Measurements from ENCODE around the gene RPL35. TPM values are rescaled to one million over a fixed set of nuclear protein-coding genes. Genes with fewer than 3 reads are reported as not detected.

The RPL35 gene
- total and polyA plus RNA-seq, 2 of the 8 experiments (the other 6 are each of a cell fraction or from before 2014, with no cell fraction given), result 1,831 to 2,448 TPM

DNA sequence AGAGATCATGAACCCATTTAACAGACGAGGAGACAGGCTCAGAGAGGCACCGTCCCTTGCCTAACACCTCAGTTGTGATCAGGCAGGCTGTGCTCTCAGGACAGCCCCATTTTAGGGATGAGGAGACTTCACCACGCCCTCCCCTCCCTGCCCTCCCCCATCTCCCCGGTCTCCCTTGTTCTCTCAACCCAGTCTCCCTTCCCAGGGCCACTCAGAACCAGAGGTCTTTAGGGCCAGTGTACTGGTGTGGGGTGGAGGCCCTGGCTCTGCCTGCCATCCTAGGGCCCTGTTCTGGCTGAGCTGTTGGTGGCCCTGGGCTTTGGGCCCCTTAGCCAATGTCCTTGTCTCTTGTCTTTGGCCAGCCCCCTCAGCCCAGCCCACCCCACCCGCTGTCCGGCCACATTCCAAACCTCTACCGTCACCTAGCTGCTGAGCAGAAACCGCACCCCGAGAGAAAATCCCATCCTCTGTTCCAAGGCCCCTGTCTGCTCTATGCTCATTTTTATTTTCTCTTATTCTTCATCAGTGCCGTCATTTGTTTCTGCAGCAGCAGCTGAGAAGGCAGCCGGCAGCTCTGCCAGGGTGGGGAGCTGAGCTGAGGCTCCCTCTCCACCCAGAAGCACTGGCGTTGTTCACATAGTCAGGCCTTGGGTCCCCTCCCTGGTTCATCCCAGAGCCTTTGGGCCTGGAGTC is 50.9 kb downstream of the RPL35 start (continued):
- TF ChIP-seq CTBP2 (IDR thresholded peaks at IDR 0.05; ENCODE audit: borderline replicate concordance, insufficient read depth, insufficient read length, low read length) (no peak), BCL11A (IDR thresholded peaks at IDR 0.05; ENCODE audit: low read depth in 2 of 2, low read length in 2 of 2) (no peak), RFX5 (IDR thresholded peaks at IDR 0.05; ENCODE audit: borderline replicate concordance, low read depth, low read length) (no peak), RXRA (IDR thresholded peaks at IDR 0.05; ENCODE audit: insufficient read depth, low read depth, low read length) (no peak), SIRT6 (IDR thresholded peaks at IDR 0.05; ENCODE audit: low read length) (no peak), POU5F1 (IDR thresholded peaks at IDR 0.05; ENCODE audit: low read depth, low read length) (no peak), TEAD4 (IDR thresholded peaks at IDR 0.05; ENCODE audit: low read depth, low read length) (peak; percentile 86), JUND (IDR thresholded peaks at IDR 0.05; ENCODE audit: low read length) (peak; percentile 93), EZH2 (IDR thresholded peaks at IDR 0.05; ENCODE audit: low read depth, low read length, severe bottlenecking) (no peak), ZNF274 (IDR thresholded peaks at IDR 0.05; ENCODE audit: borderline replicate concordance, extremely low read depth, low read length) (no peak), RBBP5 (IDR thresholded peaks at IDR 0.05; ENCODE audit: borderline replicate concordance, low read depth, low read length) (no peak; the same call in 1 of the 2 replicates), KDM1A (IDR thresholded peaks at IDR 0.05; ENCODE audit: borderline replicate concordance, low read length) (peak; percentile 30; the same call in 1 of the 2 replicates), SIN3A (conservative IDR thresholded peaks at IDR 0.05 in 1 of 2, IDR thresholded peaks at IDR 0.05 in 1 of 2; ENCODE audit: low read depth in 1 of 2, low read length in 2 of 2) (no peak), SP4 (IDR thresholded peaks at IDR 0.05; ENCODE audit: low read length) (no peak), KDM4A (IDR thresholded peaks at IDR 0.05; ENCODE audit: low read depth, low read length, severe bottlenecking) (no peak), CHD2 (IDR thresholded peaks at IDR 0.05; ENCODE audit: low read length) (no peak)
- TF ChIP-seq, protein P1, sequence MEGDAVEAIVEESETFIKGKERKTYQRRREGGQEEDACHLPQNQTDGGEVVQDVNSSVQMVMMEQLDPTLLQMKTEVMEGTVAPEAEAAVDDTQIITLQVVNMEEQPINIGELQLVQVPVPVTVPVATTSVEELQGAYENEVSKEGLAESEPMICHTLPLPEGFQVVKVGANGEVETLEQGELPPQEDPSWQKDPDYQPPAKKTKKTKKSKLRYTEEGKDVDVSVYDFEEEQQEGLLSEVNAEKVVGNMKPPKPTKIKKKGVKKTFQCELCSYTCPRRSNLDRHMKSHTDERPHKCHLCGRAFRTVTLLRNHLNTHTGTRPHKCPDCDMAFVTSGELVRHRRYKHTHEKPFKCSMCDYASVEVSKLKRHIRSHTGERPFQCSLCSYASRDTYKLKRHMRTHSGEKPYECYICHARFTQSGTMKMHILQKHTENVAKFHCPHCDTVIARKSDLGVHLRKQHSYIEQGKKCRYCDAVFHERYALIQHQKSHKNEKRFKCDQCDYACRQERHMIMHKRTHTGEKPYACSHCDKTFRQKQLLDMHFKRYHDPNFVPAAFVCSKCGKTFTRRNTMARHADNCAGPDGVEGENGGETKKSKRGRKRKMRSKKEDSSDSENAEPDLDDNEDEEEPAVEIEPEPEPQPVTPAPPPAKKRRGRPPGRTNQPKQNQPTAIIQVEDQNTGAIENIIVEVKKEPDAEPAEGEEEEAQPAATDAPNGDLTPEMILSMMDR (IDR thresholded peaks at IDR 0.05; ENCODE audit: control extremely low read depth in 1 of 3, insufficient read depth in 1 of 3, low read depth in 1 of 3, low read length in 3 of 3), result peak; percentile 14 to 29 (median 20); a peak in 3 of 4 replicates
